Measurements from ENCODE around the gene HES7.
"Not testable (repeated sequence)": the region's sequence is repeated elsewhere in the genome, so short reads cannot be mapped to it uniquely, and the experiment has no call there.

The HES7 gene

DNA sequence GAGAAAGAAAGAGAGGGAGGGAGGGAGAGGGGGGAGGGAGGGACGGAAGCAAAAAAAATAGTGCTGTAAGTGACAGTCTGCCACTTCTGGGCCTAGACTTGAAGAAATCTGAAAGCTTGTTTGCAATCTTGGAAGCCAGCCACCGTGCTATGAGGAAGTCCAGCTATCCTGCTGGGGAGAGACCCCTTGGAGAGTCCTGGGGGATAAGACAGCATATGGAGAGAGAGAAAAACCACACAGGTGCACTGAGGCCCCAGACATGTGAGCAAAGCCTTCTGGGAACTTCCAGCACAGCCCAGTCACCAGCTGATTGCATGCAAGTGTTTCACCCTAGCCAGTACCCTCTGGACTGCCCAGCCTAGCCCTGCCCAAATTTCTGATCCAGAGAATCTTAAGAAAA, 23.8 kb downstream of the HES7 start:
- DNase-seq (ENCODE audit: low spot score) = no peak

- no peak for DNase-seq (ENCODE audit: low spot score)
Observed at GRCh38 chr17:8096541-8096940, 27.4 kb downstream of the HES7 start.

DNA sequence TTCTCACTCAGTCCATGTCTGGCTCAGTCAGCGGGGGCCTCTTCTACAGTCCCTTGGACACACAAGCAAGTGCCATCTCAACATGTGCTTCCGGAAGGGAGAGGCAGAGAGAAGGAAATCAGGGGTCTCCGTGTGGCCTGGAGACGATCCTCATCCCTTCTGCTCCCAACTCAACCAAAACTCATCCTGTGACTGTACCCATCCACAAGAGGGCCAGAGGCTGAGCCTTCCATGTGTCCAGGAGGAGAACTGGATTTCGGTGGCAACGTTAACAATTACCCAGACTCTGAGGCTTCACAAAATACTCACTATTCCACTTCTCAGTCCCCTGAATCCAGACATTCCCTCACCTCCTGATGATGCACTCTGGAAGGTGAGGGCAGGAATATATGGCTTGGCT, 28.5 kb downstream of the HES7 start:
- no peak for DNase-seq (ENCODE audit: low spot score)

GRCh38 chr17:8091033-8091687, 32.7 kb downstream of the HES7 start:
- no peak for DNase-seq (ENCODE audit: low spot score)

- DNase-seq (ENCODE audit: low spot score) = no peak
Observed at GRCh38 chr17:8089728-8090127, 34.2 kb downstream of the HES7 start.

- DNase-seq (ENCODE audit: low spot score) = no peak
Observed at GRCh38 chr17:8087952-8088230, 36.0 kb downstream of the HES7 start.

GRCh38 chr17:8087075-8087951, 36.6 kb downstream of the HES7 start, which contains the start of gene ALOX12B:
ALOX12B (minus strand) TSS chr17:8087716; CDS start chr17:8087442, 274 bp downstream.
- no peak for DNase-seq (ENCODE audit: low spot score)

DNA sequence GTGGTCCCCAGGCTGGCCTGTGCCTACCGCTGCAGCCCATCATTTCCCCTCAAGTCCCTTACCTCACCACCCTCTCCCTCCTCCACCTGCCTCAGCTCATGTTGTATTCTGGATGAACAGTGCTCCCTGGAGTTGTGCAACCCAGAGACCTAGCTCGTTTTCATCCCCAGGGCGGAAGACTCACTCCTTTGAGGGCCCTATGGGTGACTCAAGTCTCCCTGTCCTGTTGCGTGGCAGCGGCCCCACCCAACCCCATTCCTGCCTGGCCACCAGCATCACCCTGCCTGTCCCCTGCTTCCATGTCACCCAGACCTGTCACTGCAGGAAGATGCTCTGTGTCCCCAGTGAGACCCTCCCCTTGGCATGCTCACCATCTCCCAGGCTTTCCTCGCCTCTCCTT, 39.7 kb downstream of the HES7 start:
- DNase-seq (ENCODE audit: low spot score) = no peak

- DNase-seq (ENCODE audit: low spot score) = no peak
Observed at GRCh38 chr17:8082292-8082691, 41.6 kb downstream of the HES7 start.

GRCh38 chr17:8081876-8082275, 42.0 kb downstream of the HES7 start:
- no peak for DNase-seq (ENCODE audit: low spot score)

GRCh38 chr17:8080799-8081219, 43.1 kb downstream of the HES7 start:
- DNase-seq (ENCODE audit: low spot score) = no peak

- DNase-seq (ENCODE audit: low spot score) = no peak
Observed at GRCh38 chr17:8080208-8080798, 43.6 kb downstream of the HES7 start.

- peak; percentile 84 for DNase-seq (ENCODE audit: low spot score)
Observed at GRCh38 chr17:8079291-8080207, 44.4 kb downstream of the HES7 start.

GRCh38 chr17:8077939-8078338, 46.0 kb downstream of the HES7 start:
- not testable (repeated sequence) for DNase-seq (ENCODE audit: low spot score)

GRCh38 chr17:8076502-8077266, 47.2 kb downstream of the HES7 start:
- no peak for DNase-seq (ENCODE audit: low spot score)

DNA sequence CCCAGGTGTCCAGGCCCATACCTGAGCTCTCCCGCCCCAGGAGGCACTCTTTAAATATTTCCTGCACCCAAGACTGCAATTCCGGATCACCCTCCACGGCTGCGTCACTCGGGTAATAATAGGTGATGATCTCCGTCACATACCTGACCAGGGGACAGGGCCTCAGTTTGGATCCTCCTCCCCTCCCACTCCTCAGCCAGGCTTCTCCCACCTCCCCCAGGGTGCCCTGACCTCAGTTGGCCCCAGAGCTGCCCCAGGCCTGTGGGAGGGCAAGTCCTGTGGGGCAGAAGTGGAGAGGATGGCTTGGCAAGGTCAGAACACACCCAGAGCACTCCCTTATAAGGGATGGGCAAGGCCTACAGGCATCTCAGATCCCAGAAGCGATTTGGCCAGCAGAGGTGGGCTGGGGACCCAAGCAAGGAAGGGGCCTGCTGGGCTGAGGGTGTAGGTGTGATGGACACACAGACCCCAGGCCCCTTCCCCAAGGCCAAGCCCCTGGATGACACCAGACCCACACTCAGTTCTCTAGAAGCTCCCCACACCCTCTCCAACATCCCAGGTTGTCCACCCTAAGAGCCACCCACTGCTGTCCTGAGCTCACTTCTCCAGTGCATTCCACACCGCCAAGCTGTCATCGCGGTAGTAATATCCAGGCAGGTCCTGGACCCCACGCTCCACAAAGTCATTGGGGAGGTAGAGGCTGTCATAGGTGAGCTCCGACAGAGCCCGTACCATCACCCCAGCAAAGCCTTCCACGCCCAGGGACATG, 48.1 kb downstream of the HES7 start:
- no peak for DNase-seq (ENCODE audit: low spot score)

DNA sequence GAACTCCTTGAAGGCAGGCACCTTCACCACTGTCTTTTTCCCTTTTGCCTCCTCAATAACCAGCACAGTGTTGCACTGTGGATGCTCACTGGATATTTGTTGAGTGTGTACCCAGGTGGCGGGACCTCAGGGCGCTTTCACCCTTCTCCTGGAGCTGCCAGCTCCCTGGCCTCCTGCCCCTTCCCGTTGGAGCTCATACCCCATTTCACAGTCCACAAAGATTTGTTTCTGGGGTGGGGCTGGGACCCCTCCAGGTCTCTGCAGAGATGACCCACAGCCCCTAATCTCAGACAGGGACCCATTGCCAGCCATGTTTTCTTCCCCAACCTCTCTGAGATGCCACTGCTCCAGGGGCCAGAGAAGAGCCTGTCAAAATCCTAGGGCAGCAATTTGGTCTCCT, 48.8 kb downstream of the HES7 start:
- no peak for DNase-seq (ENCODE audit: low spot score)

GRCh38 chr17:8074554-8074953, 49.4 kb downstream of the HES7 start:
- no peak for DNase-seq (ENCODE audit: low spot score)

- DNase-seq (ENCODE audit: low spot score) = peak; percentile 85
Observed at GRCh38 chr17:8073627-8074484, 50.0 kb downstream of the HES7 start.
